Endothelial cell (in vitro differentiated cells): Measurements from ENCODE around the gene FBXO9. TPM values are rescaled to one million over a fixed set of nuclear protein-coding genes. Genes with fewer than 3 reads are reported as not detected.

Source experiments
- DNase-seq: peaks from one replicate; pipeline ENCODE4 v3.0.0; 2021; ENCODE audit warnings: low spot score
- H3K27ac Mint-ChIP-seq: one replicate; pipeline ENCODE4 v1.8.0; 2021; ENCODE audit warnings: mixed read lengths, inconsistent platforms; ENCODE audit not compliant: unreplicated experiment
- H3K27me3 Mint-ChIP-seq: one replicate; pipeline ENCODE4 v1.8.0; 2021; ENCODE audit warnings: mild to moderate bottlenecking, moderate library complexity, mixed read lengths, inconsistent platforms; ENCODE audit not compliant: unreplicated experiment
- H3K36me3 Mint-ChIP-seq: one replicate; pipeline ENCODE4 v1.8.0; 2021; ENCODE audit warnings: mild to moderate bottlenecking, low read depth, mixed read lengths, inconsistent platforms; ENCODE audit not compliant: unreplicated experiment
- H3K4me1 Mint-ChIP-seq: one replicate; pipeline ENCODE4 v1.8.0; 2021; ENCODE audit warnings: mild to moderate bottlenecking, mixed read lengths, inconsistent platforms; ENCODE audit not compliant: unreplicated experiment
- H3K4me3 Mint-ChIP-seq: one replicate; pipeline ENCODE4 v1.8.0; 2021; ENCODE audit warnings: mild to moderate bottlenecking, mixed read lengths, inconsistent platforms; ENCODE audit not compliant: unreplicated experiment
- H3K9me3 Mint-ChIP-seq: one replicate; pipeline ENCODE4 v1.8.0; 2021; ENCODE audit warnings: mixed read lengths, inconsistent platforms; ENCODE audit not compliant: unreplicated experiment
- CTCF ChIP-seq: fragments of 200-600 bp; sonication (generic); IDR thresholded peaks from one replicate; pipeline ENCODE4 v1.5.0; 2021; ENCODE audit warnings: antibody characterized with exemption; ENCODE audit not compliant: unreplicated experiment
- total RNA-seq: library from RNA; stranded (reverse); fragmentation: NEBNext Ultra II Directional; extraction: Animal tissue kit (Norgen Biotek cat#: 25700); gene quantifications from one replicate; pipeline ENCODE4 v1.2.1, GENCODE V29; 2021; ENCODE audit not compliant: unreplicated experiment

Gene FBXO9
- total RNA-seq, 1 donor from 2014 or later: 61.5 TPM

GRCh38 chr6:53107091-53107490 lies 41.9 kb downstream of the FBXO9 start:
- H3K36me3 Mint-ChIP-seq: no peaks in the 10 kb centered on the region
- no peaks in the 10 kb centered on the region for H3K9me3 Mint-ChIP-seq
- H3K4me1 Mint-ChIP-seq: peaks cover 10% of the 10 kb centered on the region
- no peak for DNase-seq
- no peaks in the 10 kb centered on the region for H3K27me3 Mint-ChIP-seq
- TF ChIP-seq CTCF: no peak
- no peak overlapping the region for H3K4me3 Mint-ChIP-seq
- H3K27ac Mint-ChIP-seq: no peak overlapping the region

GRCh38 chr6:53109612-53110011 lies 44.4 kb downstream of the FBXO9 start:
- H3K9me3 Mint-ChIP-seq: peaks cover 3% of the 10 kb centered on the region
- H3K27ac Mint-ChIP-seq: no peak overlapping the region
- no peak overlapping the region for H3K4me3 Mint-ChIP-seq
- DNase-seq: no peak
- H3K36me3 Mint-ChIP-seq: no peaks in the 10 kb centered on the region
- H3K27me3 Mint-ChIP-seq: no peaks in the 10 kb centered on the region
- no peak for TF ChIP-seq CTCF
- H3K4me1 Mint-ChIP-seq: peaks cover 5% of the 10 kb centered on the region

GRCh38 chr6:53111865-53112264 lies 46.7 kb downstream of the FBXO9 start:
- no peaks in the 10 kb centered on the region for H3K4me1 Mint-ChIP-seq
- H3K27me3 Mint-ChIP-seq: peaks cover 1% of the 10 kb centered on the region
- peaks cover 3% of the 10 kb centered on the region for H3K9me3 Mint-ChIP-seq
- TF ChIP-seq CTCF: no peak
- peaks cover 5% of the 10 kb centered on the region for H3K36me3 Mint-ChIP-seq
- no peak overlapping the region for H3K4me3 Mint-ChIP-seq
- DNase-seq: no peak
- H3K27ac Mint-ChIP-seq: no peak overlapping the region

- no peak for TF ChIP-seq CTCF
- peaks cover 1% of the 10 kb centered on the region for H3K27me3 Mint-ChIP-seq
- no peak for DNase-seq
- no peak overlapping the region for H3K27ac Mint-ChIP-seq
- H3K9me3 Mint-ChIP-seq: peaks cover 3% of the 10 kb centered on the region
- no peaks in the 10 kb centered on the region for H3K4me1 Mint-ChIP-seq
- no peak overlapping the region for H3K4me3 Mint-ChIP-seq
- peaks cover 5% of the 10 kb centered on the region for H3K36me3 Mint-ChIP-seq
Observed at GRCh38 chr6:53112404-53112803, 47.2 kb downstream of the FBXO9 start.

GRCh38 chr6:53112871-53113270 lies 47.7 kb downstream of the FBXO9 start:
- no peak for TF ChIP-seq CTCF
- no peak for DNase-seq
- peaks cover 1% of the 10 kb centered on the region for H3K27me3 Mint-ChIP-seq
- peaks cover 3% of the 10 kb centered on the region for H3K9me3 Mint-ChIP-seq
- no peak overlapping the region for H3K27ac Mint-ChIP-seq
- no peak overlapping the region for H3K4me3 Mint-ChIP-seq
- H3K36me3 Mint-ChIP-seq: peaks cover 5% of the 10 kb centered on the region
- no peaks in the 10 kb centered on the region for H3K4me1 Mint-ChIP-seq
